ENCODE measurements around the gene PICALM.

GRCh38 chr11:85965202-85965601, 103.7 kb downstream of the PICALM start:
- TF ChIP-seq PATZ1 (CRISPR knock-in tag; IDR thresholded peaks at IDR 0.05; ENCODE audit: borderline replicate concordance), result no peak
- TF ChIP-seq CSRNP3 (CRISPR knock-in tag; IDR thresholded peaks at IDR 0.05), result no peak
- TF ChIP-seq ZC3H10 (CRISPR knock-in tag; IDR thresholded peaks at IDR 0.05), result no peak
- no peak for TF ChIP-seq RARB (CRISPR knock-in tag; IDR thresholded peaks at IDR 0.05)
- no peak for TF ChIP-seq OSR1 (CRISPR knock-in tag; IDR thresholded peaks at IDR 0.05)

All from SK-N-SH treated with all-trans-retinoic acid at 6 μM for 48 hours (cell line).